GM21423 (cell line): ENCODE measurements around the gene TSSK6.
"Not testable (repeated sequence)": the region's sequence is repeated elsewhere in the genome, so short reads cannot be mapped to it uniquely, and the experiment has no call there.

Experiments
- ATAC-seq: cut with Tn5 transposase; IDR thresholded peaks from one replicate; pipeline ENCODE4 v1.9.1; 2021; ENCODE audit warnings: mild to moderate bottlenecking, moderate library complexity; ENCODE audit not compliant: unreplicated experiment

TSSK6 gene

GRCh38 chr19:19488875-19489690 lies 26.3 kb downstream of the TSSK6 start:
- peak; percentile 59 for ATAC-seq

GRCh38 chr19:19487950-19488874 lies 27.1 kb downstream of the TSSK6 start:
- no peak for ATAC-seq

- no peak for ATAC-seq
Measured at GRCh38 chr19:19487077-19487949, 28.0 kb downstream of the TSSK6 start.

GRCh38 chr19:19486343-19487076 lies 28.8 kb downstream of the TSSK6 start:
- ATAC-seq, result no peak

- no peak for ATAC-seq
Measured at GRCh38 chr19:19485998-19486290, 29.4 kb downstream of the TSSK6 start.

GRCh38 chr19:19485161-19485997 lies 30.0 kb downstream of the TSSK6 start:
- no peak for ATAC-seq

GRCh38 chr19:19482809-19483596 lies 32.3 kb downstream of the TSSK6 start:
- no peak for ATAC-seq

- no peak for ATAC-seq
Measured at GRCh38 chr19:19480688-19481087, 34.7 kb downstream of the TSSK6 start.

- ATAC-seq, result no peak
Measured at GRCh38 chr19:19477705-19478383, 37.5 kb downstream of the TSSK6 start.

- no peak for ATAC-seq
Measured at GRCh38 chr19:19475849-19476828, 39.2 kb downstream of the TSSK6 start.

- no peak for ATAC-seq
Measured at GRCh38 chr19:19475015-19475765, 40.2 kb downstream of the TSSK6 start.

- ATAC-seq, result not testable (repeated sequence)
Measured at GRCh38 chr19:19472106-19472505, 43.2 kb downstream of the TSSK6 start.

- ATAC-seq, result no peak
Measured at GRCh38 chr19:19471682-19472081, 43.7 kb downstream of the TSSK6 start.

GRCh38 chr19:19470579-19470978 lies 44.8 kb downstream of the TSSK6 start:
- ATAC-seq, result no peak

GRCh38 chr19:19468424-19469050 lies 46.8 kb downstream of the TSSK6 start:
- ATAC-seq, result no peak

GRCh38 chr19:19466201-19466600 lies 49.1 kb downstream of the TSSK6 start:
- no peak for ATAC-seq
